GM21381 (cell line): ENCODE results near the gene TMPRSS11B.
"Not testable (repeated sequence)": the region's sequence is repeated elsewhere in the genome, so short reads cannot be mapped to it uniquely, and the experiment has no call there.

Experiments
- ATAC-seq: cut with Tn5 transposase; IDR thresholded peaks from one replicate; pipeline ENCODE4 v1.9.1; 2021; ENCODE audit warnings: mild to moderate bottlenecking, moderate library complexity; ENCODE audit not compliant: unreplicated experiment

Gene TMPRSS11B

DNA sequence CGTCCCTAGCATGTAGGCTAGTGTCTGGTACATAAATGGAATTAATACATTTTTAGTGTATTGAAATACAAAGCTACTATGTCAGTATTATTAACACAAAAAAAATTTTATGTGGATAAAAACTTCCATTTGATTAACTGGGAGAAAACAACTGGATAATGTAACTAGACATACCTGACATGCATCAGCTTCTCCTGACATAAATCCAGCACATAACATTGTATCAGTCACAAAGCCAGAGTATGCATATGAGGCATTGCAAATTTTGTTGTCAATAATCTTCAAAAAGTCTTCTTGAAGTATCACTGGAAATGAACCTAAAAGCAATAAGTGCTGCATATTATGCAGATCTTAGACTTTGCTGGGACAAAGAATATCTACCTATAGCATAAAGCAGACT lies 16.9 kb downstream of the TMPRSS11B start:
- ATAC-seq, result no peak

DNA sequence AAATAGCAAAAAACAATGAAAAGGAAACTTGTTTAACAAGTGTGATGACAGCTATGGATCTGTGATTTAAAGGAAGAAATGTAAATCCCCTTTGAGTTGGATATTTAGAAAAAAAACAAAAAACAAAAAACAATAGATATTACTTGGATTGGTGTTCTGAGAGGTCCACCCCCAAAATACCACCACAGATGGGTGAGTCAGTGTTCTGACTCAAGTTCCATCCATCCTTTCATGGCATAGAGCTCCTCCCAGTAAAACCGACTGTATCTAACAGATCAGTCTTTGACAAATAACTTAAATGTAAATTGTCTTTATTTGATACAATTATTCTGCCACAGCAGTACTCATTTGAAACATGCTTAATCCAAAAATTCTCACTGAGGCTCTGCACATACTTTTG lies 27.4 kb downstream of the TMPRSS11B start:
- no peak for ATAC-seq

DNA sequence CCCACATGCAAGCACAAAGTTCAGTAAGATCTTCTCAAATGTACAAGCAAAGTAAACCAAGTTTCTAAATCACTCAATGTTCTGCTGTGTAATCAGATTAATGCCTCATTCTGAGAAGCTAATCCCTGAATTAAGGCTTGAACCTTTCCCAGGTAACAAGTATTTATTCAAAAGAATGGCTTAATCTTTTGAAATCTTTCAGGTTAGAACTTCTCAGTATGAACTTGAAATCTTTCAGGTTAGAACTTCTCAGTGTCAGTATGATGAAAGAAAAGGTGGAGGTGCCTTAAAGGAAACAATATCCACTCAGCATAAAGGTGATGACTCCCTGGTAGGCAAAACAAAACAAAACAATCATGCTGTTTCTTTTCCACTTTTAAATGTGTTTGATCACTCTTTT lies 29.0 kb downstream of the TMPRSS11B start:
- no peak for ATAC-seq

DNA sequence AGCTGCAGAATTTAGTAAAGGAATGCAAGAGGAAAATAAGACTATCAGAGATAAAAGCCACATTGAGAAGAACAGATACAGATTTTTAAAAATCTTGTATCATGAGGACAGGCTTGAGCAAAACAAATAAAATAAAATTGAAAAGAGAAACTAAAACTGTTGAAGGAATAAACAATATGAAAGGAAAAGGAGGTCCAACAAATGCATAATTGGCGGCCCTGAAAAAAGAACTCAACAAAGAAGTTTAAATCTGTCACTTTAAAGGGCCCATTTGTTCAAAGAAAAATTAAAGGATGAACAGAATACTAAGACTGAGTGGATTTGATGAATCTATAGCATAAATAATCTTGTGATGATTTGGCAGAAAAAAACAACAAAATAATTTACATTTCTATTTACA lies 36.5 kb downstream of the TMPRSS11B start:
- ATAC-seq, result no peak

DNA sequence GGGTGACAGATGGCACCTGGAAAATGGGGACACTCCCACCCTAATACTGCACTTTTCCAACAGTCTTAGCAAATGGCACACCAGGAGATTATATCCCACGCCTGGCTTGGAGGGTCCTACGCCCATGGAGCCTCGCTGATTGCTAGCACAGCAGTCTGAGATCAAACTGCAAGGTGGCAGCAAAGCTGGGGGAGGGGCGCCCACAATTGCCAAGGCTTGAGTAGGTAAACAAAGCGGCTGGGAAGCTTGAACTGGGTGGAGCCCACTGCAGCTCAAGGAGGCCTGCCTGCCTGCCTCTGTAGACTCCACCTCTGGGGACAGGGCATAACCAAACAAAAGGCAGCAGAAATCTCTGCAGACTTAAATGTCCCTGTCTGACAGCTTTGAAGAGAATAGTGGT lies 51.2 kb downstream of the TMPRSS11B start:
- ATAC-seq, result not testable (repeated sequence)

DNA sequence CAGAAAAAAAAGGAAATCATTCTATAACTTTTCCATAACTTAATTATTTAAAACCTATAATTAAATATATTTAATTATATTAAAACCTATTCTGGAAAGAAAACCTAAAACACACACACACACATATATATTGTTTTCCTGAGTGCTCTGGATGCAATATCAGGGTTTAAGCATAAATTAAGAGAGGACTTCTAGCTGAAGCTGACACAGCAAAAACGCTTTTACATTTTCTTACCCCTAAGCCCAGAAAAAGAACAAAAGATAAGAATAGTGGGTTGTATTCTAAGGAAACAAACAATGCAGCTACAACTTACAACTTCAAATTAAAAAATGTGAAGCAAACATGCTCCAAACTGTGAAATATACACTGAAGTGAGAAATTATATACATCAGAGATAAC lies 52.3 kb downstream of the TMPRSS11B start:
- no peak for ATAC-seq

DNA sequence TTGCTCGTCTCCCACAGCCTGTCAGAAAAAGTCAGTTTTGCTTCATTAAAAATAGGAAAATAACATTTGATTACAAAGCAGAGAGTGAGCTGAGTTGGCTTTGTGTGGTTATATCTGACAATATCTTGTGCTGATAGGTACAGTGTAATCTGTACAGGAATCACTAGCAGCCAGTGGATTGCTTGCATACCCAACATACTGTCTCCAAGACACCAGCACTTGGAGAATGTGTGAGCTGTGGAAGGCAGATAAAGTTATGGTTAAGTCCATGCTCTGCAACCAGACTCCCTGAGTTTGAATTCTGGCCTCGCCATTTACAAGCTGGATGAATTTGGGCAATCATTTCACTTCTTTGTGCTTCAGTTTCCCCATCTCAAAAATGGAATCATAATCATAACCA lies 58.3 kb downstream of the TMPRSS11B start:
- no peak for ATAC-seq

DNA sequence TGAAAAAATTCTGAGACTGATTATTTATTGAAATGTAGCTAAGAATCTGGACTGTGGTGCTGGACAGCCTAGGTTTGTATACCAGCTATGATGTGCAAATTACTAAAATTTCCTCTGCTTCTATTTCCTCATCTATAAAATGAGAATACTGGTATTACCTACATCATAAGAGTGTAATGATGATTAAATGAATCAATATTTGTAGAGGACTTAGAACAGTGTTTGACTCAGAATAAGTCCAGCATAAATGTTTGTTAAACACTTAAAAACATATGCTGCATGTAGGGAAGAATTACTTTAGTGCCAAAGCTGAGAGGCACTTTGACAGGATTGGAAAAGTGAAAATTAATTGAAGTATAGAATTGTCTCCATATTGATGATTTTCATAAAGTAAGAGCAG lies 60.6 kb downstream of the TMPRSS11B start:
- ATAC-seq, result no peak

DNA sequence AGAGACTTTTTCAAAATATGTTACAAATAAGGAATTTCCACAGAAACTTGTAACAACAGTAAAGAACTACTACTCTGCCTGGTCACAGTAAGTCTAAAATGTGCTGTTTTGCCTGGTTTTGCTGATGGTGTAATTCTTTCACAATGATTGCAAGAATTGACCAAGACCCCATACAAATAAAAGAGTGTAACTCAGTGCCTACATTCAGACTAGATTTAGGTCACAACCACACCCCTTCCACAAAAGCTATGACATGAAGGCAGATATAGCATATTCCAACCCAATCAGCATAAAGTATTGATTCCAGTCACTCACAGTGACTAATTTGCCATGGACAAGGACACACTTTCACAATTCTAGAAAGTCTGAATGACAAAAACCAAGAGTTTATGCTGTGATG lies 62.1 kb downstream of the TMPRSS11B start:
- no peak for ATAC-seq

DNA sequence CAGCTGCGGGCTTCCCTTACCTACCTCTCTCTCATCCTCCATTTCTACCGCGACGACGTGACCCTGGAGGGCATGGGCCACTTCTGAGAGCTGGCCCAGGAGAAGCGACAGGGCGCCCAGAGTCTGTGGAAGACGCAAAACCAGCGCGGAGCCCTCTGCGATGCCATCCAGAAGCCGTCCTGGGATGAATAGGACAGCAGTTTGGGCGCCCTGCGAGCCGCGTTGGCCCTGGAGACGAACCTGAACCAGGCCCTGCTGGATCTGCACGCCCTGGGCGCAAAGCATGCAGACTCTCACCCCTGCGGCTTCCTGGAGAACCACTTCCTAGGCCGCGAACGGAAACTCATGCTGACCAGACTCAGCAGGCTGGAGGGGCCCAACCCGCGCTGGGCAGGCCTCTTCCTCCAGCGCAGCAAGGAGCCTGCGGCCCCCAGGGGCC lies 63.1 kb downstream of the TMPRSS11B start:
- no peak for ATAC-seq

DNA sequence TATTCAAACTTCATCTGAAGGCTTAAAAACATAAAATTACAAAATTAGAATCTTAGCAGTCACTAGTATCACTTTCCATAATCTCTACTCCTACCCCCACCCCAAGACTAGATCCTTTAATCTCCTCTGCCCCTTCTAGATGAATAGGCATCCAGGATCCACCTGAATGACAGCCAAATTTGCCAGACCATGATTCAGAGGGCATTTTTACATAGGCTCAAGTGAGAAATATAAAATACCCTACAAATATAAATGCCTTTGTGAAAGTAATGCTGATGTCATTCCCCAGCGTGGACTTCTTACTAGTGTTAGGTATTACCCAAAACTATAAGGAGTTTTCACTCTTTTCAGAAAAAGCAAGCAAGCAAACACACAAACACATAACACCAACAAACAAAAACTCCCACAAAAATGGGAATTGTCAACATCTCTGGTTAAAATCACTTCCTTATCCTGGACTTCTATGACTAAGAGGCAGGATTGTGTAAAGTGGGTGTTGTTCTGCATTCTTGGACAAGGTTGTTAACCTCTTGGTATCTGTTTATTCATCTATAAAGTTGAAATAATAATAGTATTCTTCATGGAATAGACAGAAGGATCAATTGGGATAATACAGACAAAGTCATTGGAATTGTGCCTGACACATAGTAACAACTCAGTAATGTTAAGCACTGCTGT lies 64.5 kb downstream of the TMPRSS11B start:
- no peak for ATAC-seq

DNA sequence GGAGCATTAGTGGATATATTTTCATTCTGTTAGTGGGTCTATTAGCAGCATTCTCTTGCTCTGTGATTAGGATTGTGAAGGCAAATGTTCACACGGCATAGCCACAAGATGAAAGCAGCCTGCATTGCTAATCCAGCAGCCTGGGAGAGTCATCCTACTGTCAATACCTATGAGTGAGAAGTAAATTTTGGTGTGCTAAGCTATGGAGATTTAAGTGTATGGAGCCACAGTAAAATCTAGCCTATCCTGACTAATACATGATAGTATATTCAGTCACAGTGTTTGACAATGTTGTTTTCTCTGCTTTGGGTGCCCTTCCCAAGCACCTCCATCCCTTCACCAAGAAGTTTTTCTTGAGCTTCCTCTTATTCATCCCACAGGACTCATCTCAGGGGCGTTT lies 68.6 kb downstream of the TMPRSS11B start:
- no peak for ATAC-seq
